ENCODE measurements around the gene NCR3LG1. TPM values are rescaled to one million over a fixed set of nuclear protein-coding genes. Genes with fewer than 3 reads are reported as not detected.
"Not testable (repeated sequence)": the region's sequence is repeated elsewhere in the genome, so short reads cannot be mapped to it uniquely, and the experiment has no call there.

NCR3LG1 gene
- total RNA-seq, 2 donors from 2014 or later = 4.2 to 9.7 TPM

DNA sequence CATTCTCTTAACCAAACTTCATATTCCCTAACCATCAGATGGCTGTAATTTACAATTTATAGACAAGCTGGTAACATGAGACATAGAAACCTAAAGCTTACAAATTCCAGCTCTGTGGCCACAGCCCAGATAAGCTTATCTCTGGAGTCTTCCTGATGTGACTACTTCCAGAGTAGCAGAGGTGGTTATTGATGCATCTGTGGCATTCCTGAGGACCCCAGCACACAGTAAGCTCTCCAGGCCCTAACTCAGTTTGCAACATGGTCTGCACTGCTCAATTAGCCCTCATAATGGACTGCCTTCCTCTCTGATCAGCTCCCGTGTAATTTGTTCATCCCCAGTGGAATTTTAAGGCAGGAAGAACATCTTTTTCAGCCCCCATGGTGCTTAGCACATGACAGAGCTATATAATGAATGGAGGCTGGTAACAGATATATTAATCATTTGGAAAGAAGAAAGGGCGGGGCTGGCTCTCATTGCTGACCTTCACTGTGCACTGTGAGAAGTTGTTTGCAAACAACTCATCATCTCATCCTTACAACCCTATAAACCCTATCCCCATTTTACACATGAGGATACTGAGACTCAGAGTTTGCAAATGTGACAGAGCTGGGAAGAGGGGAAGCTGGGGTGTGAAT, 67.0 kb downstream of the NCR3LG1 start:
- ATAC-seq (ENCODE audit: insufficient number of reproducible peaks, low FRiP score, low read depth) (no peak), DNase-seq (ENCODE audit: low spot score) (no peak)
- no peaks in the 10 kb centered on the region for H3K36me3 ChIP-seq
- no peaks in the 10 kb centered on the region for H3K9me3 ChIP-seq
- no peak overlapping the region for H3K27ac ChIP-seq
- no peak overlapping the region for H3K4me3 ChIP-seq
- no peaks in the 10 kb centered on the region for H3K27me3 ChIP-seq (replicated peaks; ENCODE audit: insufficient read depth)
- TF ChIP-seq, protein P1, sequence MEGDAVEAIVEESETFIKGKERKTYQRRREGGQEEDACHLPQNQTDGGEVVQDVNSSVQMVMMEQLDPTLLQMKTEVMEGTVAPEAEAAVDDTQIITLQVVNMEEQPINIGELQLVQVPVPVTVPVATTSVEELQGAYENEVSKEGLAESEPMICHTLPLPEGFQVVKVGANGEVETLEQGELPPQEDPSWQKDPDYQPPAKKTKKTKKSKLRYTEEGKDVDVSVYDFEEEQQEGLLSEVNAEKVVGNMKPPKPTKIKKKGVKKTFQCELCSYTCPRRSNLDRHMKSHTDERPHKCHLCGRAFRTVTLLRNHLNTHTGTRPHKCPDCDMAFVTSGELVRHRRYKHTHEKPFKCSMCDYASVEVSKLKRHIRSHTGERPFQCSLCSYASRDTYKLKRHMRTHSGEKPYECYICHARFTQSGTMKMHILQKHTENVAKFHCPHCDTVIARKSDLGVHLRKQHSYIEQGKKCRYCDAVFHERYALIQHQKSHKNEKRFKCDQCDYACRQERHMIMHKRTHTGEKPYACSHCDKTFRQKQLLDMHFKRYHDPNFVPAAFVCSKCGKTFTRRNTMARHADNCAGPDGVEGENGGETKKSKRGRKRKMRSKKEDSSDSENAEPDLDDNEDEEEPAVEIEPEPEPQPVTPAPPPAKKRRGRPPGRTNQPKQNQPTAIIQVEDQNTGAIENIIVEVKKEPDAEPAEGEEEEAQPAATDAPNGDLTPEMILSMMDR (IDR thresholded peaks at IDR 0.05) = no peak
- peaks cover 0 to 12% of the 10 kb centered on the region in 2 donors for H3K4me1 ChIP-seq (ENCODE audit: control insufficient read depth in 1 of 2, low read depth in 2 of 2)

DNA sequence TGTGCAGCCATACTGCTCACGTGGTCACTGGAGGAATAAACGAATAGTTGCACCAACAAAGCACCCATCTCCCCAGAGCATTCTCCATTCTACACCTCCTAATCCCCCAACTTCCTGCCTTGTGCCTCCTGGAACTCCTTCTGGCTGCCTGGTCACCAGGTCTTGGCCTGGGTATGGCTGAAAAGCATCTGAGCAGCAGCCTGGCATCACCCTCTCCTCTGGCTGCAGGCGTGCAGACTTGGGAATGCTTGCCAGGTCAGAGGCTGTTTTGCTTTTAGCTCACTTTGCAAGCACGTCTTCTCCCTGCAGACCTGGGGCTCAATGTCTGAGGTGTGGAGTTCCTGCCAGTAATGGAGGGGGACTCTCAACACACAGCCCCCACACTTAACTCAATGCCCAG, 70.2 kb downstream of the NCR3LG1 start:
- no peak overlapping the region for H3K4me3 ChIP-seq
- no peak for DNase-seq (ENCODE audit: low spot score)
- TF ChIP-seq, protein P1 (IDR thresholded peaks at IDR 0.05) = no peak
- no peaks in the 10 kb centered on the region for H3K27me3 ChIP-seq (replicated peaks; ENCODE audit: insufficient read depth)
- H3K4me1 ChIP-seq (ENCODE audit: control insufficient read depth in 1 of 2, low read depth in 2 of 2) = peaks cover 0 to 12% of the 10 kb centered on the region in 2 donors
- H3K36me3 ChIP-seq = no peaks in the 10 kb centered on the region
- no peak for ATAC-seq (ENCODE audit: insufficient number of reproducible peaks, low FRiP score, low read depth)
- H3K27ac ChIP-seq = no peak overlapping the region
- H3K9me3 ChIP-seq = no peaks in the 10 kb centered on the region

DNA sequence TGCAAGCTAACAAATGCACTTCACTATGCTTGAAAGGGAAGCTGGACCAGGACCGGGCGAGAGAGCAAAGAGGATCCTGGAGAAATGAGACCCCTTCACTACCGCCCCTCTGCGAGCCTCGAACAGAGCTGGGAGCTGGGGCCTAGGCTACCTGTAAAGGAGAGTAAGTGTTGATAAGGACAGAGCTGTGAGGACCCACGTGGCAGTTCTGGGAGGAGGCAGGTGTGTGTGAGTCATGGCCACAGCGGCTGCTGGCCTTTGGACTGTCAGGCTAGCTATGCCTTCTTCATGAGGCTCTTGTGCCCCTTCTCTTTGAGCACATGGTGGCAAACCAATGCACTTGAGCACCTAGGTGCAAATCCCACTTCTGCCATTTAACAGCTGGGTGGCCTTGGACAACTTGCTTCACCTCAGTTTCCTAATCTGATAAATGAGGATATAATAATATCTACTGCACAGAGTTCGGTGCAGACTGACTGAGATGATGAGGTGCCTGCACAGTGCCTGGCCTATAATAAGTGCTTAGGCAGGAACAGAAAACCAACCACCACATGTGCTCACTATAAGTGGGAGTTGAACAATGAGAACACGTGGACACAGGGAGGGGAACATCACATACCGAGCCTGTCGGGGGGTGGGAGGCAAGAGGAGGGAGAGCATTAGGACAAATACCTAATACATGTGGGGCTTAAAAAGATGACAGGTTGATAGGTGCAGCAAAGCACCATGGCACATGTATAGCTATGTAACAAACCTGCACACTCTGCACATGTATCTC, 72.1 kb downstream of the NCR3LG1 start:
- Histone ChIP-seq H3K27ac (no peak overlapping the region), H3K27me3 (replicated peaks; ENCODE audit: insufficient read depth) (no peaks in the 10 kb centered on the region), H3K4me1 (ENCODE audit: control insufficient read depth in 1 of 2, low read depth in 2 of 2) (peaks cover 0 to 12% of the 10 kb centered on the region in 2 donors), H3K36me3 (no peaks in the 10 kb centered on the region), H3K9me3 (no peaks in the 10 kb centered on the region), H3K4me3 (no peak overlapping the region)
- TF ChIP-seq, protein P1 (IDR thresholded peaks at IDR 0.05) = no peak
- DNase-seq (ENCODE audit: low spot score) (no peak), ATAC-seq (ENCODE audit: insufficient number of reproducible peaks, low FRiP score, low read depth) (no peak)

DNA sequence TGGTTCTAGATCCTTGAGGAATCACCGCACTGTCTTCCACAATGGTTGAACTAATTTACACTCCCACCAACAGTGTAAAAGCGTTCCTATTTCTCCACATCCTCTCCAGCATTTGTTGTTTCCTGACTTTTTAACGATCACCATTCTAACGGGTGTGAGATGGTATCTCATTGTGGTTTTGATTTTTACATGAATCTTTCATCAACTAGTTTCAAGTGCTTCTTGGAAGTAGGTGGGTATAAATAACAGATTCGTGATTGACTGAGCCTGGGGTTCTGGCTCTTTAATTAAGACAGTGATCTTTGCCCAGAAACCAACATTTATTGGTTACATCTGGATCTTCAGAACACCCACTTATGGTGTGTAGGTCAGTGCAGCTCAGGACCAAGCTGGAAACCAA, 74.6 kb downstream of the NCR3LG1 start:
- not testable (repeated sequence) for ATAC-seq (ENCODE audit: insufficient number of reproducible peaks, low FRiP score, low read depth); H3K9me3 ChIP-seq; DNase-seq (ENCODE audit: low spot score); H3K4me3 ChIP-seq; H3K27me3 ChIP-seq (replicated peaks; ENCODE audit: insufficient read depth); H3K27ac ChIP-seq; H3K36me3 ChIP-seq
- peaks cover 4 to 16% of the 10 kb centered on the region in 2 donors for H3K4me1 ChIP-seq (ENCODE audit: control insufficient read depth in 1 of 2, low read depth in 2 of 2)

Other genes with a start within 250 kb of the NCR3LG1 start
- gene PIK3C2A, start 143.8 kb upstream of the NCR3LG1 start, total RNA-seq = 100 to 1,000 TPM in 1 of 2 donors, 10 to 100 TPM in 1; 51.3 to 109 TPM
- 10 to 100 TPM; 48.9 to 93.8 TPM for gene NUCB2, start 75.1 kb upstream of the NCR3LG1 start, total RNA-seq
- gene KCNJ11, start 36.9 kb downstream of the NCR3LG1 start, total RNA-seq = 1 to 10 TPM; 2.5 to 2.7 TPM
- 10 to 100 TPM in 1 of 2 donors, under 1 TPM in 1; 0.42 to 13.9 TPM for gene ABCC8, start 125.0 kb downstream of the NCR3LG1 start, total RNA-seq
- gene USH1C, start 192.6 kb downstream of the NCR3LG1 start, total RNA-seq = under 1 TPM in 1 of 2 donors, not detected in 1; 0.68 TPM
- not detected for gene OTOG, start 195.5 kb downstream of the NCR3LG1 start, total RNA-seq

Measured in thoracic aorta (tissue), 2 donors.